GM12873 (cell line): ENCODE measurements around the gene ZNF605.

Experiments used
- TF ChIP-seq, protein P1 (sequence below): IDR thresholded peaks from 2 replicates; pipeline ENCODE4 v1.5.1; 2012; ENCODE audit warnings: low read depth, mild to moderate bottlenecking, moderate library complexity, low read length, control low read depth; ENCODE audit not compliant: insufficient read depth; ENCODE audit errors: missing control alignments

The ZNF605 gene

DNA sequence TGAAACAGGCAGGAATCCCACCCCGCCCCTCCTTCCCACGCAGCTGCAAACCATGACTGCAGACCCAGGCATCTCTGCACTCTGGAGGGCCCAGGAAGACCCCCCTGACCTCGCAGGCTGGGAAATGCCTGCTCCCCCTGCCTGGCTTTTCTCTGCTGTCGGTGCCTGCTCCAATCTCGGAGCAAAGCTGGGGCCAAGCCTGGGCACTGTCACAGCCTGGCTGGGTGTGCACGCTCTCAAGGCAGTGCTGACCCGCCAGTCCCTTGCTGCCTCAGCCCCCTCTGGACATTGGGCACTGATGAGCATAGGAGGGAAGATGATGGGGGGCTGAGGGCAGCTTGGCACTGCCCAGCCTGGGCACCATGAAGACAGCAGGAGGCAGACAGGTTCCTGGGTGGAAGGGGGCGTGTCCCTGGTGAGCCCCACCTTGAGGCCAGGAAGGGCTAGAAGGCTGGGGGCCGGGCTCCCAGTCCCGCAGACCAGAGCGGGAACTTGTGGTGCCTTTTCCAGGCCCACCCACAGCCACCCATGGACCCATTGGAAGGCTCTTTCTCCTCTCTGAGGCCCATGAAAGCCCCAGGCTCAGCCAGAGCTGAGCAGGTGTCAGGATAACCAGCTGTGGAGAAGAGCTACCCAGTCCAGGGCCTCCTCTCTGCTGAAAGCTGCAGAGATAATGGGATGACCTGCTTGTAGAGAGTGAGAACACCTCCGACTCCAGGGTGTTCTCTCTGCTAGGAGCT lies 10.7 kb upstream of the ZNF605 start:
- TF ChIP-seq, protein P1, sequence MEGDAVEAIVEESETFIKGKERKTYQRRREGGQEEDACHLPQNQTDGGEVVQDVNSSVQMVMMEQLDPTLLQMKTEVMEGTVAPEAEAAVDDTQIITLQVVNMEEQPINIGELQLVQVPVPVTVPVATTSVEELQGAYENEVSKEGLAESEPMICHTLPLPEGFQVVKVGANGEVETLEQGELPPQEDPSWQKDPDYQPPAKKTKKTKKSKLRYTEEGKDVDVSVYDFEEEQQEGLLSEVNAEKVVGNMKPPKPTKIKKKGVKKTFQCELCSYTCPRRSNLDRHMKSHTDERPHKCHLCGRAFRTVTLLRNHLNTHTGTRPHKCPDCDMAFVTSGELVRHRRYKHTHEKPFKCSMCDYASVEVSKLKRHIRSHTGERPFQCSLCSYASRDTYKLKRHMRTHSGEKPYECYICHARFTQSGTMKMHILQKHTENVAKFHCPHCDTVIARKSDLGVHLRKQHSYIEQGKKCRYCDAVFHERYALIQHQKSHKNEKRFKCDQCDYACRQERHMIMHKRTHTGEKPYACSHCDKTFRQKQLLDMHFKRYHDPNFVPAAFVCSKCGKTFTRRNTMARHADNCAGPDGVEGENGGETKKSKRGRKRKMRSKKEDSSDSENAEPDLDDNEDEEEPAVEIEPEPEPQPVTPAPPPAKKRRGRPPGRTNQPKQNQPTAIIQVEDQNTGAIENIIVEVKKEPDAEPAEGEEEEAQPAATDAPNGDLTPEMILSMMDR, result no peak

DNA sequence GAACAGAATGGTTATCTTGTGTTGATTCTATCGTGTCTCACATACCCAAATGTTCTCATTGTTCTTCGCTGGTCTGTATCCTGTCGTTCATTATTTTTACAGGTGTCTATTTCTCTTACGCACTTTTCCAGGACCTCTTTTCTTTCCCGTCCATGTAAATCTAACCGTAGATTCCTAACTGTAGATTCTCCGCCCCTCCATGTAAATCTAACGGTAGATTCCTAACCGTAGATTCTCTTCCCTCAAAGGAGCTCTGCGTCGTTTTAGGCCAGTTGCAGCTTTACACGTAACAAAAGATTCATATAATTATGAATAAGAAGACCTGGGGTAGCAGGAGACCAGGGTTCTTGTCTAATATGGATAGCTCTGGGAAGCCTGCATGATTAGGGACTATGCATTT lies 9.7 kb upstream of the ZNF605 start:
- TF ChIP-seq, protein P1, result no peak

DNA sequence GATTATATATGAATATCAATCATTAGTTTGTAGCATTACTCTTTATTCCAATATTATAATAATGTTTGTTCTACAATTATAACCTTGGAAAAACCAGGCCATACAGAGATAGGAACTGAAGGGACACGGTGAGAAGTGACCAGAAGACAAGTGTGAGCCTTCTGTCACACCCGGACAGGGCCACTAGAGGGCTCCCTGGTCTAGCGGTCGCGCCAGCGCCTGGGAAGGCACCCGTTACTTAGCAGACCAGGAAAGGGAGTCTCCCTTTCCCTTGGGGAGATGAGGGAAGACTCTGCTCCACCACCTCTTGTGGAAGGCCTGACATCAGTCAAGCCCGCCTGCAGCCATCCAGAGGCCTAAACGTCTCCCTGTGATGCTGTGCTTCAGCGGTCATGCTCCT lies 7.8 kb upstream of the ZNF605 start:
- TF ChIP-seq, protein P1, result peak; percentile 40

DNA sequence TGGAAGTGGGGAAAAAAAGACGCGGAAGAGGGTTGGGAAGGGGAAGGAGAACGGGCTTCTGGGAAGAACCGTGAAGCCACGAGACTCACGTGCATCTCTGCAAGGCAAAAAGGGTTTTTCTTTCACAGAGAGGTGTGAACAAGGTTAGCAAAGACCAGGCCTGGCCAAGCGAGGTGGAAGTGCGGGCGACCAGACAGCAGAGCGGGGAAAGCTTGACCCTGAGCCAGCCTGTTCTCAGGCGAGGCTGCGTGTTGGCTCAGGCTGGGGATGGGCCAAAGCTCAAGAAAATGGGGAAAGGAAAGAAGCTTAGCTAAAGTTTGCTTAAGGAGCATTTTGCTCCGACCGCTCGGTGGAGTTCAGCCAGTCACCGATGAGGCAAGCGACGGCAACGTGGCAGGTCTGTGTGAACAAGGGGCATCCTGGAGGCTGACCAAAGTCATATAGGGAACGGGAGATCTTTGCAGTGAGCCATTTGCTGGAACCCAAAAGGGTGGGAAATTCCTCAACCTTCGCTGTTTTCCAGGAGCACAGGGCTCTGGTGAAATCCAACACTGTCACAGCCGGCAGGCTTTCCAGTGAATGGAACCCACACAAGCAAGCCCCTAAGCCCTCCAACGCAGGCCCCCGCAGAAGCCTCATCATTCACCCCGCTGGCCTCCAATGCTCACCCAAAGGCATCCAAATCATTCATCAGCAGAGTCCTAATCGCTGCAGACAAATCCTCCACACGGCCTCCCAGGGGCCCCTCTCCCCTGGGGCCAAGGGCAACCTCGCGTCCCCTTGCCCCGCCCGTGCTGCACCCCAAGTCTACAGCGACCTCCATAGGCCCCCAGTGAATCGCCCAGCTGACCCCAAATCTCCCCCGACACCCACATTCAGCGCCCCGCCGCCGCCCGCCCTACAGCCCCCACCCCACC lies 754 bp downstream of the ZNF605 start:
- TF ChIP-seq, protein P1, result peak; percentile 28

DNA sequence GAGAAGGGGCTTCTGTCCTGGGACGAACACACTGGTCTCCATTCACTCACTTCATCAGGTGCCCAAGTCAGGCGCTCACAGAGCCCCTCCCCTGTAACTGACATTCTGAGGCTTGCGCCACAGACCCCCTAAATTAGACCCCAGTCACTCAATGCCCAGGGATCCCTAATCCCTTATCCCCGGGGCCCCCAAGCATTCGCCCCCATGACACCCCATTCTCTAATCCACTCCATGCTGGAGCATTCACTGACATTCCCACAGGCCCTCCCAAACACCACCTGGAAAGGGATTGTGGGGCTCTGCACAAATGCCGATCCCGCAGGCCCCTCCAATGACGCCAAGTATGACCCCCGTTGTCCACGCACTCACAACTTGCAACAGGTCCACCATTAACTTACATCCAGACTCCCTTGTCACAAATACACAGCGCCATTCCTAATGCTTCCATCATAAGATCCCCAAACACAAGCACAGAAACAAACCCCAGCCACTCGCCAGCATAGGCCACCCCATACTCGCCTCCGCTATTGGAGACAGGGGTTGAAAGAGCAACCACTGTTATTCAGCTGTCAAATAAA lies 1.5 kb downstream of the ZNF605 start:
- TF ChIP-seq, protein P1, result no peak

DNA sequence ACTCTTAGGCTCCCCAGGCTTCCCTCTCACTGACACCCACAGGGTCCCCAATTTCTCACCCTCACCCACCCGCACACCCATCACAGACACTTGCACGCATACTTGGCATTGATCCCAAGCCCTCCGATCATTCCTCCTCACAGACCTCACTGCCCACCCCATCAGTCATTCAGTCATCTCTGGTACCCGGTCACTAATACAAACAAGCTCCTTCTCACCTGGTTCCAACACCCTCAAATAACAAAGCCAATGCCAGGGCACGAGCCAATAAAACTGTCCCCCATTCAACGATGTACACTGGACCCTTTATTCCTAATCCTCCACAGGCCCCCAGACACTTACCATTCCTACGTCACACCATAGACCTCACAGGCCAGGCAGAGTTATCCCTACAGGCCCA lies 2.3 kb downstream of the ZNF605 start:
- TF ChIP-seq, protein P1, result no peak

DNA sequence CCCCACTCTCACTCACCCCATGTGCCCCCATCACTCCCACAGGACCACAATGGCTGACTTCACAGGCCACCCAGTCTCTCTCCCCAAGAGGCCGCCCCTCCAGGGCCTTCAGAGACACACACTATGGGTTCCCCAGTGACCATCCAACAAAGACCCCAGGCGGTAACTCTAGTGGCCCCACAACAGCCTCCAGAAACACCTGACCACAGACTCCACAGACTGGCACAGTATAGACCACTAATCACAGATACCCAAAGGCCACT lies 3.0 kb downstream of the ZNF605 start:
- TF ChIP-seq, protein P1, result no peak
